ENCODE data around the gene ZSWIM5.

GRCh38 chr1:45200906-45201500 lies 5.4 kb downstream of the ZSWIM5 start:
- TF ChIP-seq FOXP2 (optimal IDR thresholded peaks at IDR 0.05; ENCODE audit: borderline replicate concordance, extremely low read depth, extremely low read length, insufficient read depth) (no peak), POLR2AphosphoS5 (IDR thresholded peaks at IDR 0.05; ENCODE audit: low read depth, low read length) (no peak), TAF1 (IDR thresholded peaks at IDR 0.05; ENCODE audit: borderline replicate concordance, insufficient read depth, low read length) (no peak)

Data from PFSK-1 (cell line).